ENCODE data around the gene DPYSL4. TPM values are rescaled to one million over a fixed set of nuclear protein-coding genes. Genes with fewer than 3 reads are reported as not detected.
A peak's percentile ranks its signal among the peaks of the same experiment; 100 is the strongest.

DPYSL4 gene
- total RNA-seq, 1 donor from 2014 or later, result 17.7 TPM

GRCh38 chr10:132225073-132225848 is 38.5 kb downstream of the DPYSL4 start:
- H4K20me1 ChIP-seq (ENCODE audit: low read depth), result no peaks in the 10 kb centered on the region
- Mint-ChIP-seq H3K36me3 (peaks cover 5% of the 10 kb centered on the region), H3K27ac (no peak overlapping the region), H3K27me3 (ENCODE audit: insufficient read depth, low read depth) (peaks cover 2% of the 10 kb centered on the region), H3K4me1 (peaks cover 9% of the 10 kb centered on the region), H3K4me3 (no peak overlapping the region), H3K9me3 (peaks cover 5% of the 10 kb centered on the region)
- no peak for TF ChIP-seq EZH2phosphoT487 (IDR thresholded peaks at IDR 0.05)
- no peak for TF ChIP-seq CTCF (IDR thresholded peaks at IDR 0.05)
- TF ChIP-seq EZH2 (IDR thresholded peaks at IDR 0.05), result no peak
- H2AFZ ChIP-seq (replicated peaks), result no peak overlapping the region
- no peaks in the 10 kb centered on the region for H3K79me2 ChIP-seq (ENCODE audit: low read depth)
- no peak for DNase-seq (ENCODE audit: low spot score)
- no peak overlapping the region for H3K4me2 ChIP-seq
- no peaks in the 10 kb centered on the region for H3K36me3 ChIP-seq
- no peak overlapping the region for H3K4me3 ChIP-seq
- H3K27ac ChIP-seq, result no peak overlapping the region
- H3K9ac ChIP-seq, result no peak overlapping the region
- no peaks in the 10 kb centered on the region for H3K27me3 ChIP-seq
- H3K4me1 ChIP-seq, result no peaks in the 10 kb centered on the region
- H3K9me3 ChIP-seq (ENCODE audit: low read depth), result no peaks in the 10 kb centered on the region
- H3F3A ChIP-seq (ENCODE audit: low read depth), result no peaks in the 10 kb centered on the region

GRCh38 chr10:132225849-132226205 is 39.1 kb downstream of the DPYSL4 start:
- Histone ChIP-seq H3K27me3 (no peaks in the 10 kb centered on the region), H4K20me1 (ENCODE audit: low read depth) (no peaks in the 10 kb centered on the region), H3F3A (ENCODE audit: low read depth) (no peaks in the 10 kb centered on the region), H3K27ac (no peak overlapping the region), H3K9me3 (ENCODE audit: low read depth) (no peaks in the 10 kb centered on the region), H3K79me2 (ENCODE audit: low read depth) (no peaks in the 10 kb centered on the region), H3K36me3 (no peaks in the 10 kb centered on the region), H3K4me2 (no peak overlapping the region), H2AFZ (replicated peaks) (no peak overlapping the region), H3K9ac (no peak overlapping the region), H3K4me3 (no peak overlapping the region), H3K4me1 (no peaks in the 10 kb centered on the region)
- Mint-ChIP-seq H3K9me3 (peaks cover 2% of the 10 kb centered on the region), H3K36me3 (peaks cover 5% of the 10 kb centered on the region), H3K27me3 (ENCODE audit: insufficient read depth, low read depth) (peaks cover 2% of the 10 kb centered on the region), H3K27ac (no peak overlapping the region), H3K4me1 (peaks cover 9% of the 10 kb centered on the region), H3K4me3 (no peak overlapping the region)
- no peak for DNase-seq (ENCODE audit: low spot score)
- TF ChIP-seq CTCF (IDR thresholded peaks at IDR 0.05) (no peak), EZH2phosphoT487 (IDR thresholded peaks at IDR 0.05) (no peak)

- DNase-seq (ENCODE audit: low spot score), result no peak
- Mint-ChIP-seq H3K4me3 (no peak overlapping the region), H3K9me3 (peaks cover 2% of the 10 kb centered on the region), H3K4me1 (peaks cover 13% of the 10 kb centered on the region), H3K27ac (peak overlapping the region; percentile 2), H3K36me3 (peaks cover 5% of the 10 kb centered on the region), H3K27me3 (ENCODE audit: insufficient read depth, low read depth) (peaks cover 2% of the 10 kb centered on the region)
- H3K79me2 ChIP-seq (ENCODE audit: low read depth), result no peaks in the 10 kb centered on the region
- H3K4me1 ChIP-seq, result no peaks in the 10 kb centered on the region
- H3K27ac ChIP-seq, result no peak overlapping the region
- TF ChIP-seq CTCF (IDR thresholded peaks at IDR 0.05) (no peak), EZH2phosphoT487 (IDR thresholded peaks at IDR 0.05) (no peak), EZH2 (IDR thresholded peaks at IDR 0.05) (no peak)
- no peaks in the 10 kb centered on the region for H3K9me3 ChIP-seq (ENCODE audit: low read depth)
- H3K4me3 ChIP-seq, result no peak overlapping the region
- H4K20me1 ChIP-seq (ENCODE audit: low read depth), result no peaks in the 10 kb centered on the region
- H3F3A ChIP-seq (ENCODE audit: low read depth), result no peaks in the 10 kb centered on the region
- no peak overlapping the region for H2AFZ ChIP-seq (replicated peaks)
- no peaks in the 10 kb centered on the region for H3K36me3 ChIP-seq
- no peaks in the 10 kb centered on the region for H3K27me3 ChIP-seq
- no peak overlapping the region for H3K4me2 ChIP-seq
- no peak overlapping the region for H3K9ac ChIP-seq
Observed at GRCh38 chr10:132226586-132227405, 40.0 kb downstream of the DPYSL4 start.
